GM23248 (cell line): ENCODE results near the gene ATE1.

Source experiments
- EZH2 ChIP-seq: fragments of 200-600 bp; sonication (generic); IDR thresholded peaks from 2 replicates; pipeline ENCODE4 v1.6.1; 2018; ENCODE audit warnings: antibody characterized with exemption, mild to moderate bottlenecking; ENCODE audit not compliant: insufficient read depth, poor library complexity, severe bottlenecking
- EZH2phosphoT487 ChIP-seq: fragments of 200-600 bp; sonication (generic); IDR thresholded peaks from 2 replicates; pipeline ENCODE4 v1.6.1; 2018; ENCODE audit warnings: antibody characterized with exemption, moderate library complexity, mild to moderate bottlenecking, low read depth; ENCODE audit not compliant: insufficient read depth

DNA sequence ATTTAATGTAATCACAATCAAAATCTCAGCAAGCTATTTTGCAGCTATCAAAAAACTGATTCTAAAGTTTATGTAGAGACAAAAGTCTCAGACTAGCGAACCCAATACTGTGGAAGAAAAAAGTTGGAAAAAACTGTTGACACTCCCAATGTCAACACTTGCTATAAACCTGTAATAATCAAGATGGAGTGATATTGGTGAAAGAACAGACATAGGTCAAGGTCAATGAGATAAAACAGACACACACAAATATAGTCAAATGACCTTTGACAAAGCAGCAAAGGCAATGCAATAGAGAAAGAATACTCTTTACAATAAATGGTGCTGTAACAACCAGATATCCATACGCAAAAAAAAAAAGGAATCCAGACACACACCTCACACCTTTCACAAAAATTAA, 84.5 kb downstream of the ATE1 start:
- no peak for TF ChIP-seq EZH2phosphoT487
- no peak for TF ChIP-seq EZH2
